Esophagus muscularis mucosa (tissue), 4 donors: ENCODE results near the gene RSRC1. TPM values are rescaled to one million over a fixed set of nuclear protein-coding genes. Genes with fewer than 3 reads are reported as not detected.

Experiments used
- DNase-seq: peaks from one replicate; pipeline ENCODE4 v3.0.0-alpha.2; 2017; ENCODE audit errors: extremely low spot score
- H3K27ac ChIP-seq, 4 donors: fragments of 200-600 bp; sonication (generic); replicated peaks in 1 of 4; 1 replicate in 3 of 4; 2 replicates in 1 of 4; pipeline ENCODE4 v1.5.1; 2016 to 2019; ENCODE audit warnings: mild to moderate bottlenecking in 1 of 4
- H3K27me3 ChIP-seq, 4 donors: fragments of 200-600 bp; sonication (generic); one replicate each; pipeline versions ENCODE4 v1.5.1 to v1.6.0; 2016 to 2019
- H3K36me3 ChIP-seq, 4 donors: fragments of 200-600 bp; sonication (generic); one replicate each; pipeline ENCODE4 v1.5.1; 2016 to 2019
- H3K4me1 ChIP-seq, 4 donors: fragments of 200-600 bp; sonication (generic); one replicate each; pipeline ENCODE4 v1.5.1; 2016 to 2019
- H3K4me3 ChIP-seq, 4 donors: fragments of 200-600 bp; sonication (generic); 1 replicate in 2 of 4; 2 replicates in 2 of 4; pipeline ENCODE4 v1.5.1; 2016 to 2019; ENCODE audit warnings: mild to moderate bottlenecking in 4 of 4, moderate library complexity in 1 of 4
- H3K9me3 ChIP-seq, 4 donors: fragments of 200-600 bp; sonication (generic); 1 replicate in 3 of 4; 2 replicates in 1 of 4; pipeline ENCODE4 v1.5.1; 2016 to 2019
- EP300 ChIP-seq: sonication (generic); formaldehyde crosslinking; IDR thresholded peaks from one replicate; pipeline ENCODE4 v1.6.1; 2017; ENCODE audit warnings: antibody characterized with exemption
- POLR2A ChIP-seq: fragments of 450-650 bp; IDR thresholded peaks from one replicate; pipeline ENCODE4 v1.6.1; 2017; ENCODE audit warnings: antibody characterized with exemption, moderate library complexity, mild to moderate bottlenecking, low read depth
- POLR2AphosphoS5 ChIP-seq, 2 donors: sonication (generic); formaldehyde crosslinking; IDR thresholded peaks; one replicate each; pipeline ENCODE4 v1.6.1; 2017; ENCODE audit warnings: antibody characterized with exemption in 2 of 2
- WGBS: methylation state at CpG from one replicate; pipeline ENCODE4 v1.1.5; 2018; 5-methylcytosine and 5-hydroxymethylcytosine counted together
- intact Hi-C: fragments of 100-400 bp; cut with DNase I; formaldehyde crosslinking; loops from one replicate; pipeline ENCODE4 v1.15.1; 2023
- total RNA-seq, 4 donors: library from RNA; depleted of rRNA; stranded (reverse); fragments of >200 nt; gene quantifications; one replicate each; pipeline versions ENCODE4 v1.1.0 to v1.2.1, GENCODE V29; 2016
- TF ChIP-seq, protein P1 (sequence below), 3 experiments: fragments of 200-600 bp in 2 of 3; fragments of 450-650 bp in 1 of 3; sonication (generic) in 2 of 3; IDR thresholded peaks; one replicate each; pipeline ENCODE4 v1.5.1; 2017 to 2019; ENCODE audit warnings: antibody characterized with exemption in 3 of 3, mild to moderate bottlenecking in 2 of 3, moderate library complexity in 1 of 3

RSRC1 gene
- total RNA-seq, 4 donors from 2014 or later = 33.1 to 57.3 (median 40.6) TPM

DNA sequence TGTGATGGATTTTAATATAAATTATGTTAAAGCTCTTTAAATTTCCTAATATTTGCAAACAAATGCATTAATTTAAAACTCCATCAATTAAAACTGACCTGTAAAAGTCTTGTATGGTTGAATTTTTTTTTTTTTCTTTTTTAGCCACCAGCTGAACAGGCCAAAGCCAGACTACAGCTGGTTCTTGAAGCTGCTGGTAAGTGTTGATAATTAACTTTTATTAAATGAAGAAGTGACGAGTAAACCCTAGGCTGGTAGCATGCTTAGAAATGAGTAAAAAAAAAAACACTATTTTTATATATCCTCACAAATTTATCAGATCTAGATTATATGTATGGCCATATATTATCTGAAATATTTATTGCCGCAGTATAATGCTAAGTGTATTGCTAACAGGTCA is 244.8 kb downstream of the RSRC1 start:
- DNase-seq = no peak
- H3K36me3 ChIP-seq = no peaks in the 10 kb centered on the region
- no peak overlapping the region for H3K27ac ChIP-seq
- no peaks in the 10 kb centered on the region for H3K27me3 ChIP-seq
- H3K4me1 ChIP-seq = no peaks in the 10 kb centered on the region
- intact Hi-C loops = no loop called here
- H3K9me3 ChIP-seq = no peaks in the 10 kb centered on the region
- 100% methylated on average over 2 of the region's 2 CpGs for WGBS
- TF ChIP-seq EP300 = no peak
- H3K4me3 ChIP-seq = no peak overlapping the region

DNA sequence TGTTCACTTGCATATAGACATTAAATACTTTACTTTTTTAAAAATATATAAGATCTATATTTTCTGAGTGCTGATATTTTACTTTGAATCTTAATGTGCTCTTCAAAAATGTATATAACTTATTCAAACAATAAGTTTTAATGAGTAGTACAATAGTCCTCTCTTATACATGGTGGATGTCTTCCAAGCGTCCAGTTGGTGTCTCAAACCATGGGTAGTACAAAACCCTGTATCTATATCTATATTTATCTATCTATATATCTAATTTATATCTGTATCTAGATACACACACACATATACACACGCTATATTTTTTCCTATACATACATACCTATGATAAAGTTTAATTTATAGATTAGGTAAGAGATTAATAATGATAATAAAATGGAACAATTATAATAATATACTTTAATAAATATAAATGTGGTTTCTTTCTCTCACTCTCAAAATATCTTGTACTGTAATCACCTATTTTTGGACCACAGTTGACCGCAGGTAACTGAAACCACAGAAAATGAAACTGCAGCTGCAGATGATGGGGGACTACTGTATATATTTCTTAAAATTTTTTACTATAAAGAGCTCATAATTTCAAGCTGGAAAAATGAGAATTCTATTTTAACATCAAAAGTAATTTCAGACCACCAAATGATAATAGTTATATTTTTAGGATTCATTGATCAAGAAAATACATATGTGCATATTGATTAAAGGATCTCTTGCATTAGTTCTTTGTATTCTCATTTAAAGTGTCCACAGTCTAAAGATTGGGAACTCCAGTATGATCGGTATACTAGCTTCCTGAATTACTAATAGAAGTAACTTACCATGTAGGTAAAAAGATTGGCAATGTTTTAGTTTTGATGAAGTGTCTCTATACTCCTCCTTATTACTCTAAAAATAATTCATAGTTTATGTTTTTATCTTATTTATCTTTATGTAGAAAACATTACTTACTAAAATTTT is 246.0 kb downstream of the RSRC1 start:
- intact Hi-C loops = no loop called here
- H3K4me3 ChIP-seq = no peak overlapping the region
- WGBS = 89% methylated on average over 4 of the region's 4 CpGs

DNA sequence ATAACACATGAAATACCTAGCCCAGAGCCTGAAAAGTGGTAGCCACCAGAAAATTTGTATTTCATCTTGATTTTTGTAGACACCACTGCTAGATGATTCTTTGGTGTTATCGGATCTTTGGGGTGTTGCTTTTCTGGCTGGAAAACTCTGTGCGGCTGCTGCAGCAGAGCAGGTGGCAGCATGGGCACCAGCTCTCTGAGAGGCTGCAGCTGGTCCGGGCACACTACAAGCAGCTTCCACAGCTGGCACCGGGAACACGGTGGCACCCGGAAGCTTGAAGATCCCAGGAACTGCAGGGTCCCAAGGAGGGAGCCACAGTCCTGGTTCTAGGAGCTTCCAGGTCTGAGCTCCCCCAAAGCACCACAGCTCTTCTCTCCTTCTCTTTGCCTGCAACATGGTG is 249.4 kb downstream of the RSRC1 start:
- intact Hi-C loops = no loop called here
- no peak for TF ChIP-seq EP300
- TF ChIP-seq POLR2A = no peak
- no peak overlapping the region for H3K27ac ChIP-seq
- DNase-seq = no peak
- H3K36me3 ChIP-seq = peaks cover 0 to 4% (median 0%) of the 10 kb centered on the region in 4 donors
- no peaks in the 10 kb centered on the region for H3K27me3 ChIP-seq
- H3K9me3 ChIP-seq = no peaks in the 10 kb centered on the region
- WGBS = 89% methylated on average over 3 of the region's 6 CpGs
- no peak overlapping the region for H3K4me3 ChIP-seq
- H3K4me1 ChIP-seq = no peaks in the 10 kb centered on the region

More for the DNA sequence above, 246.0 kb downstream of the RSRC1 start:
- H3K9me3 ChIP-seq = no peaks in the 10 kb centered on the region
- no peaks in the 10 kb centered on the region for H3K4me1 ChIP-seq
- H3K27ac ChIP-seq = no peak overlapping the region
- no peaks in the 10 kb centered on the region for H3K36me3 ChIP-seq
- TF ChIP-seq POLR2A (no peak), POLR2AphosphoS5 (IDR thresholded peaks at IDR 0.05) (no peak), EP300 (no peak)
- TF ChIP-seq, protein P1, sequence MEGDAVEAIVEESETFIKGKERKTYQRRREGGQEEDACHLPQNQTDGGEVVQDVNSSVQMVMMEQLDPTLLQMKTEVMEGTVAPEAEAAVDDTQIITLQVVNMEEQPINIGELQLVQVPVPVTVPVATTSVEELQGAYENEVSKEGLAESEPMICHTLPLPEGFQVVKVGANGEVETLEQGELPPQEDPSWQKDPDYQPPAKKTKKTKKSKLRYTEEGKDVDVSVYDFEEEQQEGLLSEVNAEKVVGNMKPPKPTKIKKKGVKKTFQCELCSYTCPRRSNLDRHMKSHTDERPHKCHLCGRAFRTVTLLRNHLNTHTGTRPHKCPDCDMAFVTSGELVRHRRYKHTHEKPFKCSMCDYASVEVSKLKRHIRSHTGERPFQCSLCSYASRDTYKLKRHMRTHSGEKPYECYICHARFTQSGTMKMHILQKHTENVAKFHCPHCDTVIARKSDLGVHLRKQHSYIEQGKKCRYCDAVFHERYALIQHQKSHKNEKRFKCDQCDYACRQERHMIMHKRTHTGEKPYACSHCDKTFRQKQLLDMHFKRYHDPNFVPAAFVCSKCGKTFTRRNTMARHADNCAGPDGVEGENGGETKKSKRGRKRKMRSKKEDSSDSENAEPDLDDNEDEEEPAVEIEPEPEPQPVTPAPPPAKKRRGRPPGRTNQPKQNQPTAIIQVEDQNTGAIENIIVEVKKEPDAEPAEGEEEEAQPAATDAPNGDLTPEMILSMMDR (IDR thresholded peaks at IDR 0.05) = no peak
- H3K27me3 ChIP-seq = no peaks in the 10 kb centered on the region
- DNase-seq = no peak

DNA sequence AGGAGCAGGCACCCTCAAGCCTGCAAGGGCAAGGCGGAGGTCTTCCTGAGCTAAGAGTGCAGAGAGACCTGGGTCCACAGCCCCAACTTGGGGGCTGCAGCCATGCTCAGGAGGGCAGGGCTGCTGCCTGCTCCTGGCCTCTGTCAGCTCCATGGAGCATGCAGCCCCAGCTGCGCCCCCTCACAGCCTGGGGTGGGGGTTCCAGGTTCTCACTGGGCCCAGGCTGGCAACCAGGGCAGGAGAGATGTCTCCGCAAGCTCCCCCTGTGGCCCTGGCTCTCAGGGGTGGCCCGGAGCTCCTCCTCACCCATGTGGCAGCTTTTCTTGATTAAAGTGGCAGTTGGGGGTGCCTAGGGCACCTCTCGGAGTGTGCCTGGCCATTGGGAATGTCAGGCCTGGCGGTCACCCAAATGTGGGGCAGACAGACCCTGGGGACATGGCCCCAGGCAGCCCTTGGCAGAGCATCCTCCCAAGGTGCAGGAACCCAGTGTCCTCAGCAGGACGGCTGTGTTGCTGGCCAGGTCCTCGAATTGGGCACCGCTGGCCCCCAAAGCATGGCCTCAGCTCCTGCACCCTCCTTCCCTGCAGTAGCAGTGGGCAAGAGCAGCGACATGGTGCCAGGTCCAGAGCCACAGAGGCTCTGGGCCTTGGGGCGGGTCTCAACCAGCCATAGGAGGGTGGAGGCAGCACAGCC is 251.0 kb downstream of the RSRC1 start:
- 94% methylated on average over 5 of the region's 11 CpGs for WGBS
- DNase-seq = no peak
- Histone ChIP-seq H3K9me3 (no peaks in the 10 kb centered on the region), H3K27ac (no peak overlapping the region), H3K27me3 (no peaks in the 10 kb centered on the region), H3K4me1 (no peaks in the 10 kb centered on the region), H3K36me3 (peaks cover 0 to 4% (median 0%) of the 10 kb centered on the region in 4 donors), H3K4me3 (no peak overlapping the region)
- no peak for TF ChIP-seq POLR2AphosphoS5 (IDR thresholded peaks at IDR 0.05)
- TF ChIP-seq EP300 = no peak
- no peak for TF ChIP-seq POLR2A
- TF ChIP-seq, protein P1 (IDR thresholded peaks at IDR 0.05) = no peak
- intact Hi-C loops = no loop called here

DNA sequence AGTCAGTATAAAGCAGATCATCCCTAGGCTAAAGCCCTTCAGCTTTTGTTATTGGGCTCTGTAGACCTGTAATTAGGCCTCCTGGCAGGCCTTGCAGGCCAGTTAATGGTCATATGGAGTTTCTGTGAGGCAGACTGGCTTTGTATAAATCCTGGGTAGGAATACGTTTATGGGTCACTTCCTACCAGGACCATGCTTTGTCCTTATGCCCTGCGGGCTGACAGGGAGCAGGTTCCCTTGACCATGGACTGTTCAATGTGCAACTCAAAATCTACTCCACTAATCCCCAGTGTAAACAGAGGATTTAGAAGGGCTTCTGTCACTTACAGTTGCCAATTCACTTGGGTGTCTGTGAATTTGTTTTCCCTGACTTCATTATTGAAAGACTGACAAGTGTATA is 258.4 kb downstream of the RSRC1 start:
- TF ChIP-seq, protein P1 (IDR thresholded peaks at IDR 0.05) = no peak
- TF ChIP-seq POLR2AphosphoS5 (IDR thresholded peaks at IDR 0.05) (no peak), EP300 (no peak), POLR2A (no peak)
- Histone ChIP-seq H3K27ac (no peak overlapping the region), H3K36me3 (no peaks in the 10 kb centered on the region), H3K4me3 (no peak overlapping the region), H3K4me1 (no peaks in the 10 kb centered on the region), H3K9me3 (peaks cover 0 to 6% (median 0%) of the 10 kb centered on the region in 4 donors), H3K27me3 (no peaks in the 10 kb centered on the region)
- DNase-seq = no peak
- WGBS = 94% methylated on average over 2 of the region's 2 CpGs
- intact Hi-C loops = no loop called here
